Endothelial cell of umbilical vein (primary cell): Measurements from ENCODE around the gene RLF.

Experiments
- CTCF ChIP-seq, 2 donors: IDR thresholded peaks; 1 replicate in 1 of 2; 2 replicates in 1 of 2; pipeline ENCODE4 v1.5.1; 2011; ENCODE audit warnings: low read length in 2 of 2, mild to moderate bottlenecking in 2 of 2, moderate library complexity in 2 of 2, control low read depth in 1 of 2, inconsistent platforms in 1 of 2, low read depth in 1 of 2; ENCODE audit not compliant: insufficient read depth in 1 of 2; ENCODE audit errors: extremely low read depth in 1 of 2
- EZH2 ChIP-seq: IDR thresholded peaks from 2 replicates; pipeline ENCODE4 v1.6.1; 2012; ENCODE audit warnings: borderline replicate concordance, low read depth, mild to moderate bottlenecking, moderate library complexity, low read length, inconsistent platforms; ENCODE audit not compliant: severe bottlenecking
- FOS ChIP-seq: IDR thresholded peaks from 2 replicates; pipeline ENCODE4 v1.6.1; 2011; ENCODE audit warnings: mild to moderate bottlenecking, low read length, moderate library complexity, borderline replicate concordance; ENCODE audit not compliant: insufficient read depth
- GATA2 ChIP-seq: IDR thresholded peaks from 2 replicates; pipeline ENCODE4 v1.7.0; 2011; ENCODE audit warnings: low read depth, mild to moderate bottlenecking, moderate library complexity, mixed read lengths, low read length; ENCODE audit not compliant: insufficient read length, insufficient read depth
- JUN ChIP-seq: IDR thresholded peaks from 2 replicates; pipeline ENCODE4 v1.6.1; 2011; ENCODE audit warnings: borderline replicate concordance, low read depth; ENCODE audit not compliant: insufficient read length, insufficient read depth
- MAX ChIP-seq: IDR thresholded peaks from 2 replicates; pipeline ENCODE4 v1.6.1; 2011; ENCODE audit not compliant: insufficient read depth, insufficient read length
- MYC ChIP-seq: IDR thresholded peaks from one replicate; pipeline ENCODE4 v1.6.1; 2011; ENCODE audit warnings: mild to moderate bottlenecking, low read depth, low read length
- POLR2A ChIP-seq: IDR thresholded peaks from 2 replicates; pipeline ENCODE4 v1.6.1; 2012; ENCODE audit warnings: low read depth, mild to moderate bottlenecking, control low read depth, low read length
- POLR2AphosphoS5 ChIP-seq: IDR thresholded peaks from 2 replicates; pipeline ENCODE4 v1.6.1; 2012; ENCODE audit warnings: low read depth, mild to moderate bottlenecking, control low read depth, low read length, moderate library complexity; ENCODE audit not compliant: insufficient read depth

- TF ChIP-seq CTCF (IDR thresholded peaks at IDR 0.05; ENCODE audit: extremely low read depth in 1 of 2, insufficient read depth in 1 of 2, low read depth in 1 of 2, low read length in 2 of 2) (no peak), JUN (no peak), EZH2 (no peak), POLR2A (no peak), POLR2AphosphoS5 (no peak), MYC (no peak), MAX (no peak), GATA2 (no peak), FOS (no peak)
Measured at GRCh38 chr1:40240390-40240789, 79.2 kb downstream of the RLF start.
